HEK293T (cell line): Measurements from ENCODE around the gene RNF20.

Source experiments
- ELF4 ChIP-seq: fragments of 450-650 bp; IDR thresholded peaks from 2 replicates; pipeline ENCODE4 v1.6.1; 2017; ENCODE audit warnings: antibody characterized with exemption
- FOXK2 ChIP-seq: fragments of 450-650 bp; IDR thresholded peaks from 2 replicates; pipeline ENCODE4 v1.6.1; 2016; ENCODE audit warnings: mild to moderate bottlenecking
- FOXM1 ChIP-seq: fragments of 450-650 bp; IDR thresholded peaks from 2 replicates; pipeline ENCODE4 v1.6.1; 2017; ENCODE audit warnings: mild to moderate bottlenecking, borderline replicate concordance
- HDGF ChIP-seq: fragments of 450-650 bp; IDR thresholded peaks from 2 replicates; pipeline ENCODE4 v1.6.1; 2017; ENCODE audit warnings: antibody characterized with exemption, borderline replicate concordance
- LEF1 ChIP-seq: fragments of 450-650 bp; IDR thresholded peaks from 2 replicates; pipeline ENCODE4 v1.6.1; 2017; ENCODE audit warnings: mild to moderate bottlenecking, borderline replicate concordance
- SP1 ChIP-seq: fragments of 450-650 bp; IDR thresholded peaks from 2 replicates; pipeline ENCODE4 v1.6.1; 2017
- SUZ12 ChIP-seq: fragments of 450-650 bp; IDR thresholded peaks from 2 replicates; pipeline ENCODE4 v1.6.1; 2016; ENCODE audit warnings: mild to moderate bottlenecking
- TARDBP ChIP-seq: fragments of 450-650 bp; IDR thresholded peaks from 2 replicates; pipeline ENCODE4 v1.6.1; 2016

DNA sequence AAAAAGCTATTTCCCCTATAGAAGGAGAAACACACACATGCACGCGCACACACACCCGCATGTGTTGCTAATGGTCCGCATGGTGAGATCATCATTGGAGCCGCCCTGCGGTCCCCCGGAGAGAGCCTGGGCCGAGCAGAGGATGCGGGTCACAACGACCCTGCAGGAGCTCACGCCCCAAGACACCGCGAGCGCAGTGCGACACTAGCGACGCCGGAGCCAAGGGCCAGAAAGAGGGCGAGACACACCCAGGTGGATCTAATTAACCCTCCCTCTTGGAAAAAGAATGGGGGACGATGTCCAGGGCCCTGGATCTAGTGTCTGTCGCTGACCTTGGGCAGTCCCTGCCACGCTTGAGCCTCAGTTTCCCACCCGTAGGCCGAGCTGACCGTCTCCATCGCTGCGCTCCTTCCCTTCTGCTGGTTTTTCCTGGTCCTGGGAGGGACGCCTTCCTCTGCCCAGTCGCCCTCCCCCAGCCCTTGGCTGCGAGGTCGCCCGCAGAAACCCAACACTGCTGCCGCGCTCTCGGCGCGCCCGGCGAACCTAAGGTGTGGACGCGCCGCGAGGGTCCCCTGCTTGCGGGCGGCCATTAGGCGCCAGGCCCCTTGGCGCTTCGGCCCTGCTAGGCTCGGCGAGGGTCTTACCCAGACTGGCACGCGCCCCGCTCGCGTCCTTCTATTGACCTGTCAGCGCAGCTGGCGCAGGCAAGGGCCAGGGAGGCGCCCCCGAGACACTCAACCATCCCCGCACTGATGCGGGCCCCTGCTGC lies 47.5 kb upstream of the RNF20 start:
- TF ChIP-seq SP1, result no peak
- no peak for TF ChIP-seq LEF1
- no peak for TF ChIP-seq FOXK2
- TF ChIP-seq TARDBP, result no peak
- TF ChIP-seq FOXM1, result no peak
- no peak for TF ChIP-seq HDGF
- TF ChIP-seq ELF4, result no peak
- TF ChIP-seq SUZ12, result no peak
